Thymus (tissue), 11 donors: ENCODE measurements around the gene ABHD16B. TPM values are rescaled to one million over a fixed set of nuclear protein-coding genes. Genes with fewer than 3 reads are reported as not detected.
A peak's percentile ranks its signal among the peaks of the same experiment; 100 is the strongest.

ENCODE experiments used
- DNase-seq, 9 donors: peaks; one replicate each; pipeline ENCODE4 v3.0.0-alpha.2; 2013; ENCODE audit warnings: low spot score in 9 of 9, low read depth in 6 of 9, missing footprints in 1 of 9
- H3K27ac ChIP-seq, 2 donors: one replicate each; pipeline ENCODE4 v1.5.1; 2013; ENCODE audit warnings: control low read depth in 1 of 2, low read depth in 1 of 2, low read length in 1 of 2, mild to moderate bottlenecking in 1 of 2, moderate library complexity in 1 of 2
- H3K27me3 ChIP-seq, 2 donors: one replicate each; pipeline ENCODE4 v1.5.1; 2013; ENCODE audit warnings: low read length in 1 of 2; ENCODE audit not compliant: control insufficient read depth in 2 of 2, insufficient read depth in 1 of 2
- H3K36me3 ChIP-seq, 2 donors: one replicate each; pipeline ENCODE4 v1.5.1; 2013; ENCODE audit warnings: low read length in 1 of 2, mild to moderate bottlenecking in 1 of 2, moderate library complexity in 1 of 2; ENCODE audit not compliant: control insufficient read depth in 2 of 2, insufficient read depth in 2 of 2
- H3K4me1 ChIP-seq, 2 donors: one replicate each; pipeline ENCODE4 v1.5.1; 2013; ENCODE audit warnings: low read length in 2 of 2; ENCODE audit not compliant: control insufficient read depth in 2 of 2, insufficient read depth in 2 of 2
- H3K4me3 ChIP-seq, 2 donors: one replicate each; pipeline ENCODE4 v1.5.1; 2013; ENCODE audit warnings: low read length in 2 of 2, control low read depth in 1 of 2, mild to moderate bottlenecking in 1 of 2
- H3K9me3 ChIP-seq, 2 donors: one replicate each; pipeline ENCODE4 v1.5.1; 2013; ENCODE audit warnings: low read length in 1 of 2, mild to moderate bottlenecking in 1 of 2; ENCODE audit not compliant: control insufficient read depth in 2 of 2, insufficient read depth in 1 of 2
- WGBS: extraction: QIAGEN DNeasy Blood & Tissue Kit; methylation state at CpG from one replicate; pipeline ENCODE4 v1.1.7; 2013; 5-methylcytosine and 5-hydroxymethylcytosine counted together
- polyA plus RNA-seq: library from polyadenylated mRNA; stranded (reverse); fragments of 200-250 nt; gene quantifications from one replicate; pipeline ENCODE4 v1.2.3, GENCODE V29; 2013
- total RNA-seq: library from RNA; stranded (reverse); fragments of 120-200 nt; gene quantifications from one replicate; pipeline ENCODE4 v1.2.4, GENCODE V29; 2013
- donor health status: healthy.

ABHD16B gene
- total and polyA plus RNA-seq, 2 donors: 0.57 TPM; not detected in 1

DNA sequence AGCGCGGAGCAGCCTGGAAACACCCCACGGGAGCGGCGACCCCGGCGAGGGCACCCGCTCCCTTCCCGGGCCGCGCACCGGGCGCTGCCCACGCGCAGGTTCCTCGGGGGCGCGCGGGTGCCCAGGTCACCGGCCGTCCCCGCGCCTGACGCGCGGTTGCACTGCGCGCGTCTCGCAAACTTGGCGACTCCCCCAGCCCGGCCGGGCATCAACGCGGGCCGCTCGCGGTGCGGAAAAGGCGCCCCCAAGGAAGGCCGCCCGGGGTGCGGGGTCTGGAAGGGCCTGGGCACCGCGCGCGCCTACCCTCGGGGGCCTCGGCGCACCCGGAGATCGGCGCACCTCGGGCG lies 29.7 kb upstream of the ABHD16B start:
- Histone ChIP-seq H3K9me3 (no peaks in the 10 kb centered on the region), H3K4me1 (peaks cover 3 to 6% of the 10 kb centered on the region in 2 donors), H3K27me3 (peaks cover 48 to 79% of the 10 kb centered on the region in 2 donors), H3K36me3 (no peaks in the 10 kb centered on the region), H3K27ac (no peak overlapping the region), H3K4me3 (peak overlapping the region in 1 of 2 donors; percentile 60)
- 2% methylated on average over 55 of the region's 55 CpGs for WGBS
- no peak for DNase-seq

DNA sequence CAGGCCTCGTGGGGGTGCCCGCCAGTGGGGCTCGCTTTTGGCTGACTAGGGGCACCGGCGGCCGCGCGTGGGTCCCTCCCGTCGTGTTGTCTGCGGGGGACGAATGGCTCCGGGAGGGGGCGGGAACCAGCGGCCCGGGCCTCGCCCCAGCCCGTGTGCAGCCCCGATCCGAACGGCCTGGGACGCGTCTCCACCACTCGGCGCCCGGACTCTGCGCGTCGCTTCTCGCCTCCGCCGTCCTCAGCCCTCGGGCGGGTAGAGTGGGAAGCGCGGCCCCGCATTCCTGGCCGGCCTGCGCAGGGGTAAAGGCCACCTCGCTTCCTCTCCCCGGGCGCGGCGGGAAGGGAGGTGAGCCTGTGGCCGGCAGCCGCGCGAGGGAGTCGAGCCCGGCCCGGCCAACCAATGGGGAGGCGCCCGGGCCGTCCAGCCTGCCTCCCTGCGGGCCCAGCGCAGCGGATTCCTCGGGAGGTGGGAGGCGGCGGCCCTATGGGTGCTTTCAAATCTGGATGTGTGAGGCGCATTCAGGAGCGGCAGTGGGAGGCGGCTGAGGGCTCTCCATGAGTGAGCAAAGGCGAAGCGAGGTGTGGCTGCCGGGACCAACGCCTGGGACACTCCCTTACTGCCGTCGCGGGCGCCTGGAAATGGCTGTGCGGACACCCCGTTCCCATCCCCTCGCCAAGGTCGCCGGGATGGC lies 29.2 kb upstream of the ABHD16B start:
- Histone ChIP-seq H3K9me3 (no peaks in the 10 kb centered on the region), H3K4me3 (no peak overlapping the region), H3K27ac (peak overlapping the region in 1 of 2 donors; percentile 49), H3K36me3 (no peaks in the 10 kb centered on the region), H3K4me1 (peaks cover 3 to 6% of the 10 kb centered on the region in 2 donors), H3K27me3 (peaks cover 45 to 79% of the 10 kb centered on the region in 2 donors)
- DNase-seq: no peak
- 27% methylated on average over 76 of the region's 76 CpGs for WGBS

DNA sequence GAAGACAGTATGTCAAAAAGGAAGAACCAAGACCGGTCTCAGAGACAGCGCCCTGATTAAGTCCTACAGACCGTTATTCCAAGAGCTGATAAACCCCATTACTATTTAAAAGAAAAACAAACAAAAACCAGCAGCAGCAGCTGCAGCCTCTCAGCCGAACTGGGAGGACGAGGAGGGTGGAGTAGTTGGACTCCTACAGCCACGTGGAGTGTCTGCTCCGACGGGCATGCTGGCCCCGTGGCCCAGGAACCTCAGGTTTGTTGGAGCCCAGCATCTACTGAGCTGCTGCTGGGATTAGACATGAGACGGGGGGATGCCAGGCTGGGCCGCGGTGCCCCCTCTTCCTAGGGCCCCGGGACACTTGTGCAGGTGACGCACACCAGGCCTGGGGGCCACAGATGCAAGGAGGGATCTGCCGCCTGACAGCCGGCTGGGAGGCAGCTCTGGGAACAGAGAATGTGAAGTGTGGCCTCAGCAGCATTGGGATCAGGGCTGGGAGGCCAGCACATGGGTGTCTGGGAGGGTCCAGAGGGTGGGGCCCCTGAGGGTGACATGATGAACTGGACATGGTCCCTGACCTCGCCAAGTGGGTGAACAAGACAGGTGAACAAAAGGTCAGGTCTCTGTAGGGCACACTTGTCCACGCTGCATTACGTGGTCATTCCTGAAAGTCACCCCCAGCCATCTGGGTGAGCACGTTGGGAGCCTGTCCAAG lies 27.4 kb upstream of the ABHD16B start:
- Histone ChIP-seq H3K27ac (no peak overlapping the region), H3K27me3 (peaks cover 38 to 76% of the 10 kb centered on the region in 2 donors), H3K9me3 (no peaks in the 10 kb centered on the region), H3K36me3 (no peaks in the 10 kb centered on the region), H3K4me3 (no peak overlapping the region), H3K4me1 (peaks cover 3 to 16% of the 10 kb centered on the region in 2 donors)
- WGBS: 97% methylated on average over 20 of the region's 20 CpGs
- no peak for DNase-seq

DNA sequence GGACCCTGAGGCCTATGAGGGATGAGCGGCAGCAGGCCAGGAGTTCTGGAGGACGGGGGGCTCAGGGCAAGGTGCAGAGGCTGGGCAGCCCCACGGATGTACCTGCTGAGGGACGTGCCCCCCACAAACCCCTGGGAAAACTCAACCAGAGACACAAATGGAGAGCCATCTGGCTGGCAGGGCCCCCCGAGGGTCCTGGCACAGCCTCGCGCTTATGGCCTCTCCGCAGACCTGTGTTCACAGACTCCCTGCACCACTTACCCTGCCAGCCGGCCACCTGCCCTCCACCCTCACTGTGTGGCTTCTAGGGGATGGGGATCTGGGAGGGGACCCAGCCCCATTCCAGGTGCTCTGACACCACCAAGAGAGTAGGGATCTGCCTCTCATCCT lies 26.8 kb upstream of the ABHD16B start:
- DNase-seq: no peak
- 97% methylated on average over 9 of the region's 9 CpGs for WGBS
- H3K36me3 ChIP-seq: no peaks in the 10 kb centered on the region
- H3K4me3 ChIP-seq: no peak overlapping the region
- no peaks in the 10 kb centered on the region for H3K9me3 ChIP-seq
- H3K27me3 ChIP-seq: peaks cover 33 to 73% of the 10 kb centered on the region in 2 donors
- peaks cover 3 to 16% of the 10 kb centered on the region in 2 donors for H3K4me1 ChIP-seq
- no peak overlapping the region for H3K27ac ChIP-seq

DNA sequence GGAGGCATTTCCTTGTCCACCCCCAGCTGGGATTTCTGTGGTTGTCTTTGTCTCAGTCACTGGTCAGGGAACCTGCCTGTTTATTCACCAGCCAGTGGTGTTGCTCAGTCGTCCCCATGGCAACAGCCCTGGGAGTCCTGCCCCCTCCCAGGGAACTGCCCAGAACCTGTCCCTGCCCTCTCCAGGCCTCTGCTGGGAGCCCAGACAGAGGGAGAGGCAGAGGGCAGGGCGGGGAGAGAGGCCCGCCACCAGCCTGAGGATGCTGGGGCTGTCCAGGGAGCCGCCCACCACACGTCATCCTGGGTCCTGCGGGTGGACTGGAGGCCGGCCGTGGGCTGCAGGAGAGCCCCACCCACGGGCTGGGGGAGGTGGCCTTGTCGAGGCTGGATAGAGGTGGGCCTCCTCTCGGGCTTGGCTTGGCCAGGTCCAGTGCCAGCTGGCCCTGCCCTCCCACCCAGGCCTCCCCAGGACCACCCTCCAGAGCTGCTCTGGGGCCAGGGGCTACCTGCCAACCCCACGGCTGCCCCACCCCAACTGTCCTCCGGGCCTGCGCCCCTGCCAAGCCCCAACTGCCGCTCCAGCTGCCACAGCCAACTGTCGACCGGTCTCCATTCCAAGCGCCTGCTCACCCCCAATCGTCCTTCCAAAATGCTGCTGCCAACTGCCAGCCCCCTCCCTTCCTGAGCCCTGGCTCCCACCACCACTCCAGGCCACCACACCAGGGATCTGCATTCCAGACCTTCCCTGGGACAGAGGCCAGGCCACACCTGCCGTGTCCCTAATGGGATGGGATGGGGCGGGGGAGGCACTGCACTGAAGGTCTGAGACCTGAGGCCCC lies 26.1 kb upstream of the ABHD16B start:
- WGBS: 92% methylated on average over 21 of the region's 21 CpGs
- no peak overlapping the region for H3K4me3 ChIP-seq
- peaks cover 3 to 10% of the 10 kb centered on the region in 2 donors for H3K4me1 ChIP-seq
- H3K9me3 ChIP-seq: no peaks in the 10 kb centered on the region
- H3K36me3 ChIP-seq: no peaks in the 10 kb centered on the region
- no peak for DNase-seq
- no peak overlapping the region for H3K27ac ChIP-seq
- H3K27me3 ChIP-seq: peaks cover 29 to 68% of the 10 kb centered on the region in 2 donors

DNA sequence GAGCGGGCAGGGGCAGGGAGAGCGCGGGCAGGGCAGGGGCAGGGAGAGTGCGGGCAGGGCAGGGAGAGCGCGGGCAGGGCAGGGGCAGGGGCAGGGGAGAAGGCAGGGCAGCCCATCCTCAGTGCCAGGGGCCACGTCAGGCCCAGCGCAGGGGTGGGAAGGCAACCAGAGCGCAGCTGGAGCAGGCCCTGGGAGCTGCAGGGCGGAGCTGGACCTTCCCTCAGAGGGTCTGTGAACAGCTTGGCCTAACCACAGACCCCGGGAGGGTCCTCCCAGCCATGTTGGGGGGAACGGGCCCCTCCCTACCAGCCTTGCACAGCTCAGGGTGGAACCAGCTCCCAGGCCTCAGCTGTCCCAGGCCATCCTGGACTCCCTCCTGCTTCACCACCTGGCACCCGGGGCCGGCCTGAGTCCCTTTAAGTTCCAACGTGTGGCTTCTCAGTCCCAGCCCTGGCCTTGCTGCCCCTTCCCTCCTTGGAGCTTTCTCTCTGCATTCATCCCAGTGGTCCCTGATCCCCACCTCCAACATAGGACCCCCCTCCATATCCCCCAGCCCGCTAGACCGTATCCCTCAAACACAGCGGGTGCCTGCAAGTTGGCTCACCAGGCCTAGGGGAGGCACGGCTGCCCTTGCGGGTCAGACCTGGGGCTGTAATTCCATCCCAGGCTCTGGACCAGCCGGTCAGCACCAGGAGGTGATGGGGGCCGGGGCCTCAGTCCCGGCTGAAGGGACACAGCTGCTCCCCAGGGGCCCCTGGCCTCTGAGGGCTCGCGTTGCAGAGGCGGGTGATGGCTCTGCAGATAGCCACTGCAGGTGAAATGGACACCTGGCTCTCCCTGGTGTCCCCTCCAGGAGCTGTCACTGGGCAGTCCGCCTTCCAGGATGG lies 24.6 kb upstream of the ABHD16B start:
- no peak for DNase-seq
- WGBS: 87% methylated on average over 27 of the region's 27 CpGs
- Histone ChIP-seq H3K9me3 (no peaks in the 10 kb centered on the region), H3K27me3 (peaks cover 20 to 66% of the 10 kb centered on the region in 2 donors), H3K36me3 (no peaks in the 10 kb centered on the region), H3K4me1 (peaks cover under 1 to 10% of the 10 kb centered on the region in 2 donors), H3K27ac (no peak overlapping the region), H3K4me3 (no peak overlapping the region)

DNA sequence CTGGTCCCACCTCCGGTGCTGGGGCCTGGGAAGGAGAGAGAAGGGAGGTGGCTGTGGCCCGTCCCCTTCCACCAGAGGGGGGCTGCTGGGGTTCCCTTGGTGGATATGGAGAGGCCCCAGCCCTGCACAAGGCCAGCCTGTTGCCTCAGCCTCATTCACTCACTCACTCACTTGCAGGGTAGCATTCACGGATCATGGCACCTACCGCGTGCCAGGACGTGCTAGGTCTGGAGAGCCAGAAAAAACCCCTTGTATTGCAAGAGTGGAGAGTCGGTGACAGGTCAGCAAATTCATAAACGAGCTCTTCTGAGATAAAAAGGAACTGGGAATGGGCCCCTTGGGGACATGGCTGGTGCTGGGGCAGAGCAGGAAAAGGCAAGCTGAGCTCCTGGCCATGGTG lies 23.8 kb upstream of the ABHD16B start:
- no peak for DNase-seq
- no peaks in the 10 kb centered on the region for H3K36me3 ChIP-seq
- no peak overlapping the region for H3K4me3 ChIP-seq
- WGBS: 79% methylated on average over 8 of the region's 8 CpGs
- no peaks in the 10 kb centered on the region for H3K9me3 ChIP-seq
- peaks cover 0 to 10% of the 10 kb centered on the region in 2 donors for H3K4me1 ChIP-seq
- H3K27me3 ChIP-seq: peaks cover 16 to 66% of the 10 kb centered on the region in 2 donors
- no peak overlapping the region for H3K27ac ChIP-seq

DNA sequence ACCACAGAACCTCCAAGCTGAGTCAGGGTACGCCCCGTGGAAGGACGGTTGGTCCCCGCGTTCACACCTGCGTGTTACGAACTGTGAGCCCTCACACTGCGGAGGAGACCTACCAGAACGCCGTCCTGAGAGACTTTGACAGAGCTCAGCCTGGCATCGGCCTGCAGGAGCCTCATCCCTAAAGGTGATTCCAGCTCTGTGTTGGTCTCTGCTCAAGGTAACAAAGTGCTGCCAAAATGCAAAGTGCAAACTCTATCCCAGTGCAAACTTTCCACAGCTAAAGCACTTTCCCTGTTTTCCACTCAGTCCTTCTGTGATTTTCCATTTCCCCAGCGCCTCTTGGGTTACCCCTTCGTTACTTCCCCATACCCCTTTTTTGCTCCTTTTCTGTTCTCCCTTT lies 21.7 kb upstream of the ABHD16B start:
- Histone ChIP-seq H3K9me3 (no peaks in the 10 kb centered on the region), H3K27ac (no peak overlapping the region), H3K27me3 (peaks cover 10 to 66% of the 10 kb centered on the region in 2 donors), H3K36me3 (no peaks in the 10 kb centered on the region), H3K4me3 (no peak overlapping the region), H3K4me1 (peaks cover 0 to 10% of the 10 kb centered on the region in 2 donors)
- 85% methylated on average over 13 of the region's 13 CpGs for WGBS
- DNase-seq: no peak
